H9 (cell line): ENCODE data around the gene TMEM178B. TPM values are rescaled to one million over a fixed set of nuclear protein-coding genes. Genes with fewer than 3 reads are reported as not detected.

Experiments used
- DNase-seq: peaks from one replicate; pipeline ENCODE4 v3.0.0-alpha.2; 2017
- H2AFZ ChIP-seq: one replicate; pipeline ENCODE4 v1.6.1; 2013; ENCODE audit warnings: mild to moderate bottlenecking, low read length, control low read depth, moderate library complexity
- H2AK5ac ChIP-seq: 2 replicates; pipeline ENCODE4 v1.6.1; 2013; ENCODE audit warnings: low read length, control low read depth, mixed read lengths; ENCODE audit not compliant: insufficient read length
- H2BK120ac ChIP-seq: one replicate; pipeline ENCODE4 v1.6.1; 2013; ENCODE audit warnings: low read depth, mild to moderate bottlenecking, low read length, control low read depth, inconsistent platforms; ENCODE audit not compliant: poor library complexity, severe bottlenecking
- H2BK12ac ChIP-seq: 2 replicates; pipeline ENCODE4 v1.6.1; 2013; ENCODE audit warnings: low read length, control low read depth, mixed read lengths, low read depth; ENCODE audit not compliant: insufficient read length
- H2BK15ac ChIP-seq: 2 replicates; pipeline ENCODE4 v1.6.1; 2013; ENCODE audit warnings: low read depth, low read length, control low read depth
- H2BK20ac ChIP-seq: one replicate; pipeline ENCODE4 v1.6.1; 2013; ENCODE audit warnings: low read depth, mild to moderate bottlenecking, low read length, control low read depth, inconsistent platforms; ENCODE audit not compliant: poor library complexity, severe bottlenecking
- H2BK5ac ChIP-seq: 2 replicates; pipeline ENCODE4 v1.6.1; 2013; ENCODE audit warnings: low read length, control low read depth, mixed read lengths; ENCODE audit not compliant: insufficient read length
- H3K14ac ChIP-seq: 2 replicates; pipeline ENCODE4 v1.6.1; 2013; ENCODE audit warnings: low read length, control low read depth; ENCODE audit not compliant: insufficient read depth
- H3K18ac ChIP-seq: 2 replicates; pipeline ENCODE4 v1.6.1; 2013; ENCODE audit warnings: low read depth, mild to moderate bottlenecking, mixed read lengths, low read length, control low read depth; ENCODE audit not compliant: insufficient read length
- H3K23ac ChIP-seq: 2 replicates; pipeline ENCODE4 v1.6.1; 2013; ENCODE audit warnings: low read length, control low read depth, mixed read lengths, low read depth; ENCODE audit not compliant: insufficient read length
- H3K23me2 ChIP-seq: 2 replicates; pipeline ENCODE4 v1.6.1; 2013; ENCODE audit warnings: low read depth, mild to moderate bottlenecking, mixed read lengths, low read length, control low read depth; ENCODE audit not compliant: insufficient read length, poor library complexity, severe bottlenecking
- H3K27ac ChIP-seq: 2 replicates; pipeline ENCODE4 v1.5.1; 2013; ENCODE audit warnings: low read length, control low read depth, mixed read lengths, low read depth; ENCODE audit not compliant: insufficient read length
- H3K27me3 ChIP-seq: 2 replicates; pipeline ENCODE4 v1.6.1; 2013; ENCODE audit warnings: low read length, control low read depth, inconsistent platforms; ENCODE audit not compliant: insufficient read depth
- H3K4ac ChIP-seq: 2 replicates; pipeline ENCODE4 v1.6.1; 2013; ENCODE audit warnings: low read depth, mild to moderate bottlenecking, control low read depth, inconsistent platforms, low read length, moderate library complexity
- H3K4me1 ChIP-seq: 2 replicates; pipeline ENCODE4 v1.6.1; 2013; ENCODE audit warnings: low read length, control low read depth, inconsistent platforms; ENCODE audit not compliant: insufficient read depth
- H3K4me2 ChIP-seq: 2 replicates; pipeline ENCODE4 v1.6.1; 2013; ENCODE audit warnings: low read length, control low read depth, mixed read lengths; ENCODE audit not compliant: insufficient read length, insufficient read depth
- H3K56ac ChIP-seq: 2 replicates; pipeline ENCODE4 v1.6.1; 2013; ENCODE audit warnings: low read depth, mild to moderate bottlenecking, mixed read lengths, low read length, control low read depth; ENCODE audit not compliant: insufficient read length
- H3K79me1 ChIP-seq: 2 replicates; pipeline ENCODE4 v1.6.1; 2013; ENCODE audit warnings: low read depth, mild to moderate bottlenecking, moderate library complexity, low read length, control low read depth, inconsistent platforms; ENCODE audit not compliant: insufficient read depth, poor library complexity, severe bottlenecking
- H3K79me2 ChIP-seq: 2 replicates; pipeline ENCODE4 v1.6.1; 2013; ENCODE audit warnings: low read length, control low read depth, inconsistent platforms; ENCODE audit not compliant: insufficient read depth
- H3K9ac ChIP-seq: 2 replicates; pipeline ENCODE4 v1.6.1; 2013; ENCODE audit warnings: low read length, control low read depth, mixed read lengths; ENCODE audit not compliant: insufficient read length; ENCODE audit errors: extremely low read depth
- H3K9me3 ChIP-seq: one replicate; pipeline ENCODE4 v1.6.1; 2013; ENCODE audit warnings: low read depth, low read length, inconsistent platforms; ENCODE audit not compliant: control insufficient read depth
- H3T11ph ChIP-seq: one replicate; pipeline ENCODE4 v1.6.1; 2013; ENCODE audit warnings: mild to moderate bottlenecking, low read length, control low read depth, inconsistent platforms
- H4K20me1 ChIP-seq: one replicate; pipeline ENCODE4 v1.6.1; 2013; ENCODE audit not compliant: control insufficient read depth, insufficient read length, insufficient read depth
- H4K5ac ChIP-seq: 2 replicates; pipeline ENCODE4 v1.6.1; 2013; ENCODE audit warnings: low read depth, mild to moderate bottlenecking, mixed read lengths, low read length, control low read depth; ENCODE audit not compliant: insufficient read length
- H4K8ac ChIP-seq: replicated peaks from 2 replicates; pipeline ENCODE4 v1.6.1; 2013; ENCODE audit warnings: low read length, control low read depth, mixed read lengths, low read depth; ENCODE audit not compliant: insufficient read length
- H4K91ac ChIP-seq: 2 replicates; pipeline ENCODE4 v1.6.1; 2013; ENCODE audit warnings: low read depth, mild to moderate bottlenecking, moderate library complexity, mixed read lengths, low read length, control low read depth; ENCODE audit not compliant: insufficient read length
- H3K27ac Mint-ChIP-seq, 3 experiments: 2 replicates in 2 of 3; 3 replicates in 1 of 3; pipeline ENCODE4 v1.8.0; 2020 to 2021; ENCODE audit warnings: mixed read lengths in 3 of 3, mild to moderate bottlenecking in 1 of 3, moderate library complexity in 1 of 3
- H3K27me3 Mint-ChIP-seq: 2 replicates; pipeline ENCODE4 v1.8.0; 2021; ENCODE audit warnings: low read depth, mild to moderate bottlenecking, moderate library complexity, mixed read lengths
- H3K36me3 Mint-ChIP-seq, 3 experiments: 2 replicates in 2 of 3; 3 replicates in 1 of 3; pipeline ENCODE4 v1.8.0; 2020 to 2021; ENCODE audit warnings: low read depth in 3 of 3, mixed read lengths in 3 of 3; ENCODE audit not compliant: insufficient read depth in 1 of 3
- H3K4me1 Mint-ChIP-seq, 2 experiments: 2 replicates each; pipeline ENCODE4 v1.8.0; 2020; ENCODE audit warnings: mixed read lengths in 2 of 2
- H3K4me3 Mint-ChIP-seq, 2 experiments: 2 replicates in 1 of 2; 3 replicates in 1 of 2; pipeline ENCODE4 v1.8.0; 2020 to 2021; ENCODE audit warnings: mild to moderate bottlenecking in 2 of 2, mixed read lengths in 2 of 2, moderate library complexity in 1 of 2
- H3K9me3 Mint-ChIP-seq, 2 experiments: 2 replicates in 1 of 2; 3 replicates in 1 of 2; pipeline ENCODE4 v1.8.0; 2020; ENCODE audit warnings: mild to moderate bottlenecking in 2 of 2, mixed read lengths in 2 of 2, moderate library complexity in 1 of 2
- CTCF ChIP-seq: fragments of 200-600 bp; sonication (generic); conservative IDR thresholded peaks from 3 replicates; pipeline ENCODE4 v1.8.0; 2021; ENCODE audit warnings: antibody characterized with exemption, mild to moderate bottlenecking
- WGBS: extraction: QIAGEN DNeasy Blood & Tissue Kit; methylation state at CpG from one replicate; pipeline ENCODE4 v1.1.7; 2013; ENCODE audit warnings: missing lambda C conversion rate, low lambda C conversion rate, mixed read lengths; ENCODE audit not compliant: insufficient read length; ENCODE audit errors: extremely low coverage; 5-methylcytosine and 5-hydroxymethylcytosine counted together
- total RNA-seq: library from RNA; stranded (reverse); gene quantifications from 2 replicates; pipeline ENCODE4 v1.2.1, GENCODE V29; 2021

The TMEM178B gene
- total RNA-seq, 1 experiment from 2014 or later = 11.3 TPM

GRCh38 chr7:141144921-141145629 is 71.2 kb downstream of the TMEM178B start:
- Mint-ChIP-seq H3K27ac (peak overlapping the region in 1 of 3 experiments; percentile 51; a peak in 1 of 7 replicates), H3K4me1 (peaks cover 3 to 9% of the 10 kb centered on the region in 2 experiments; a peak in 1 of 4 replicates), H3K27me3 (no peaks in the 10 kb centered on the region), H3K4me3 (no peak overlapping the region), H3K36me3 (no peaks in the 10 kb centered on the region), H3K9me3 (peaks cover 2 to 6% of the 10 kb centered on the region in 2 experiments; a peak in 2 of 5 replicates)
- Histone ChIP-seq H2BK120ac (no peak overlapping the region), H3K4ac (no peak overlapping the region), H3K9ac (no peak overlapping the region), H2AK5ac (no peak overlapping the region), H4K8ac (no peak overlapping the region), H4K20me1 (no peaks in the 10 kb centered on the region), H2BK20ac (no peak overlapping the region), H3K9me3 (no peaks in the 10 kb centered on the region), H3K4me2 (no peak overlapping the region), H3K4me1 (no peaks in the 10 kb centered on the region), H3K79me1 (no peaks in the 10 kb centered on the region), H3K27me3 (no peaks in the 10 kb centered on the region), H4K91ac (no peak overlapping the region), H2AFZ (no peak overlapping the region), H3K18ac (no peak overlapping the region), H3K14ac (peak overlapping the region; percentile 8; the same call in 1 of the 2 replicates), H4K5ac (no peak overlapping the region), H3K23ac (no peak overlapping the region), H2BK15ac (no peak overlapping the region), H3K56ac (no peak overlapping the region), H3T11ph (no peak overlapping the region), H2BK12ac (no peak overlapping the region), H3K79me2 (peaks cover 3% of the 10 kb centered on the region; the same call in 1 of the 2 replicates), H2BK5ac (no peak overlapping the region), H3K27ac (no peak overlapping the region), H3K23me2 (no peaks in the 10 kb centered on the region)
- TF ChIP-seq CTCF = no peak
- no CpG with 5 or more reads among the region's 4 CpGs for WGBS
- DNase-seq = no peak
